HG02678 (cell line): ENCODE measurements around the gene ISG20.

Experiments
- ATAC-seq: cut with Tn5 transposase; IDR thresholded peaks from one replicate; pipeline ENCODE4 v1.9.1; 2021; ENCODE audit warnings: mild to moderate bottlenecking, moderate library complexity; ENCODE audit not compliant: unreplicated experiment

Gene ISG20

DNA sequence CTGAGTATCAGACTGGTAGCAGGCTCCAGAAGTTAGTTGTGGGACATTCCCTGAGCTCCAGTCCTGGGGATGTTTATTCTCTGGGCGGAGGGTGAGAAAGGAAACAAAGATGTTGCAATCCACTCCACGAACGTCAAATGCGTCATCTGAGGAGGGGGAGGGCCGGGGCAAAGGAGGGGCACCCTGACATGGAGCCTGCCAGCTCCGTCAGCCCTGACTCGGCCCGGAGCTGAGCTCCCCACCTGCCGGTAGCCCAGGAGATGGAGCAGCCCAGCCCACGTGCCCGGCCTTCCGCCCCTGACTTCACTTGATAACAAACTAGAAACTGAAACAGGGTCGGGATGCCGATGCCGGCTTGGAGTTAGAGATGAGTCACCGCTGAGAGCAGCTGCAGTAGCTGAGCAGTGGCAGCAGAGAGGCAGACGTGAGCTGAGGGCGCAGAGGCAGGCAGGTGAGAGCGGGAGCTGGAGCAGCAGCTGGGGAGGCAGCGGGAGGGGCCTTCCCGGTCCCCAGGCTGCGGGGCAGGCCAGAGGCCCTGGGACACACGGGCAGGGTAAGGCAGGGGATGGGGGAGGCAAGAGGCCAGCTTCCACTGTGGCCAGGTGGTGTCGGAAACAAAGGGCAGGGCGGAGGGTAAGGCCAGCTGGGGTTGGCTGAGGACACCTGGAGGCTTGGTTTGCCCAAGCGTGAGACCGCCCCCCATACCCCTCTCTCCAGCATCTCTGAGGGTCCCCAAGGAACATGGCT lies at the start of gene ISG20:
Gene ISG20, plus strand, starts transcription at position 391 of the 747 bp plus-strand sequence. Its CDS starts 351 bp downstream, at position 742.
- peak; percentile 66 for ATAC-seq

GRCh38 chr15:88590759-88591158 lies 48.1 kb upstream of the ISG20 start:
- no peak for ATAC-seq

DNA sequence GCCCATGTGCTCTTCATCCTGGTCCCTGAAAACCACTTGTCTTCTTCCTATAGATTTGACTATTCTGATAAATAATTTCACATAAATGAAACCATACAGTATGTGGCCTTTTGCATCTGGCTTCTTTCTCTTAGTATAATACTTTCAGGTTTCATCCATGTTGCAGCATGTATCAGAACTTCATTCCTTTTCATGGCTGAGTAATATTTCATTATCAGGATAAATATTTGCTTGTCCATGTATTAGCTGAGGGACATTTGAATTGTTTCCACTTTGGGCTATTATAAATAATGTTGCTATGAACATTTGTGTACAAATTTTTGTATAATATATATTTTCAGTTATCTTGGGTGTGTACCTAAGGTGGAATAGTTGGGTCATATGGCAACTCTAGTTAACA lies 47.4 kb upstream of the ISG20 start:
- no peak for ATAC-seq

DNA sequence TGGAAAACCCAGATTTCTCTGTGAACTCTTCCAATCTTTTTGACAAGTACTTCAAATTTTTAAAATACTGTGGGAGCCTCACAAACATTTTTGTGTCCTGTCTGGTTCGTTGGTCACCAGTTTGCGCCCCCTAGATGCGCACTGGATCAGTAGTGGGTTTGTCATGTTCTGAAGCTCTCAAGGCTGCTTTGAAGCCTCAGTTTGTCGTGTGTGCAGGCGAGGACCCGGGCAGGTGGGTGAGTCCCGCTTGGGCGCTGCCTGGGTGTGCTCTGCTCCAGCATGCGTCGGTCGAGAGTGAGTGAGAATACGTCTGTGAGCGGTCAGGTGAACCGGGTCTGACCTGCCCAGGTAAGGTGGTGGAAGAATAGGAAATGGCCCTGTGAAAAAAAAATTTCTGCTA lies 34.9 kb upstream of the ISG20 start:
- no peak for ATAC-seq

GRCh38 chr15:88604381-88605188 lies 34.2 kb upstream of the ISG20 start:
- ATAC-seq, result no peak

- ATAC-seq, result no peak
These were observed 33.4 kb upstream of the ISG20 start for GRCh38 chr15:88605189-88606069.

GRCh38 chr15:88606070-88606794 lies 32.6 kb upstream of the ISG20 start:
- ATAC-seq, result no peak

- no peak for ATAC-seq
These were observed 30.9 kb upstream of the ISG20 start for GRCh38 chr15:88607951-88608350.

- ATAC-seq, result no peak
These were observed 30.1 kb upstream of the ISG20 start for GRCh38 chr15:88608607-88609181.

- ATAC-seq, result no peak
These were observed 29.3 kb upstream of the ISG20 start for GRCh38 chr15:88609344-88610090.

- no peak for ATAC-seq
These were observed 28.1 kb upstream of the ISG20 start for GRCh38 chr15:88610701-88611231.

DNA sequence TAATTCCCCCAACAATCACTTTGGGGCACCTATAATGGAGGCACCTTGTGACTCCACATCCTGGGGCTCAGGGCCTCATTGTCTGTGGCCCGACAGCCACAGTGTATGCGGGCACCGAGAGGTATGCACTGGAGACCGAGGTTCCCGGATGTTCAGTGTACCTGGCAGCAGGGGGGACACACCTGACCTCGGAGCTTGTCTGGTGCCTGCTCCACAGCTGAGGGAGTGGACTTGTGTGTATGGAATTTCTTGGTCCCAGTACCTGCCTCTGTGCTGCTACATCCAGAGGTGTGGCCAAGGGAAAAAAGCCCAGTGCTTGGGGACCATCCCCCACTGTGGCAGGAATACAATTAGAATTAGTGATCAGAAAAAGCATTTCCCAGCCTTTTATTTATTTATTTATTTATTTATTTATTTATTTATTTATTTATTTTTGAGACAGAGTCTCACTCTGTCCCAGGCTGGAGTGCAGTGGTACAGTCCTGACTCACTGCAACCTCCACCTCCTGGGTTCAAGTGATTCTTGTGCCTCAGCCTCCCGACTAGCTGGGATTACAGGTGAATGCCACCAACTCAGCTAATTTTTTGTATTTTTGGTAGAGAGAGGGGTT lies 26.5 kb upstream of the ISG20 start:
- ATAC-seq, result no peak

DNA sequence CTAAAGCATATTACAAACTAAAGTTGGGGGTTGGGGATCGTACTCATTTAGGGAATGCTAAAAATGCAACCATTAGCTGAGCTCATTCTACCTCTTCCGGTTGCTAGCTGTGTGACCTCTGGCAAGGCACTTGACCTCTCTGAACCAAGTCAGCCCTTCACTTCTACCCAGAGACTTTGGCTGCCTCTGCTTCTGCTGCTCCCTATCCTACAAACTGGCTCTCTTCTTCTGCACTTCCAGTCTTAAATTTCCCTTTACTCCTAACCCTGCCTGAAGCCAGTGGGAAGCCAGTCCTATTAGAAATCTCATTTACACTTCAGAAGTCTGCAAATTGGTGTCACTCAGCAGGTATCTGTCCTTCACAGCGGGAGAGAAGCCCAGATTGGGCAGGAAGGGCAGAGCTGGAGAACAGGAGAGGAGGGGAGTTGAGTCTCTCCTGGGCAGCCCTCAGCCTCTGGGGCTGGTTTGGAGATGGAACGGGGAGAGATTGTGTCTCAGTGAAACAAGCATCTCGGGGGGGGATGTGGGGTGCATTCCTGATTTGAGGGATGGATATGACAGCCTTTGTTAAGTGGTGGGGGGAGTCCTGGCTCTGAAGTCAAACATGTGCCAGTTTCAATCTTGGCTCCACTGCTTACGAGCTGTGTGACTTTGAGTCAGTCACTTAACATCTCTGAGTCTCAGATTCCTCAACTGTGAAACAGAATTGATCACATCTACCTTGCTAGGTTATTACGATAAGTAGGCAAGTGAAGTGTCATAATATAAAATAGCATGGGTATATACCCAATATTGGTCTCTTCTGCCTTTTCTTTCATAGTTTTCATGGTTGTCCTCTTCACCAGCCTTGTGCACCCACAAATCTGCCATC lies 25.5 kb upstream of the ISG20 start:
- no peak for ATAC-seq

- peak; percentile 67 for ATAC-seq
These were observed 23.3 kb upstream of the ISG20 start for GRCh38 chr15:88615303-88616107.

- ATAC-seq, result no peak
These were observed 22.6 kb upstream of the ISG20 start for GRCh38 chr15:88616240-88616639.

GRCh38 chr15:88617031-88617722 lies 21.6 kb upstream of the ISG20 start:
- no peak for ATAC-seq
